Cardiac muscle cell (in vitro differentiated cells and primary cell): ENCODE results near the gene ALG12. TPM values are rescaled to one million over a fixed set of nuclear protein-coding genes. Genes with fewer than 3 reads are reported as not detected.

Source experiments
- DNase-seq, 2 donors: peaks; one replicate each; pipeline versions ENCODE4 v3.0.0 to v3.0.0-alpha.2; 2010 to 2017; ENCODE audit warnings: low read depth in 1 of 2, low spot score in 1 of 2
- H3K27ac ChIP-seq: fragments of 200-600 bp; sonication (generic); 2 replicates; pipeline ENCODE4 v1.5.1; 2016
- H3K27me3 ChIP-seq: fragments of 200-600 bp; sonication (generic); 2 replicates; pipeline ENCODE4 v1.6.0; 2016; ENCODE audit warnings: control low read depth
- H3K36me3 ChIP-seq: fragments of 200-600 bp; sonication (generic); 2 replicates; pipeline ENCODE4 v1.5.1; 2016; ENCODE audit warnings: control low read depth
- H3K4me1 ChIP-seq: fragments of 200-600 bp; sonication (generic); 2 replicates; pipeline ENCODE4 v1.8.1; 2017; ENCODE audit warnings: low read depth, mild to moderate bottlenecking, mixed run types
- H3K4me3 ChIP-seq: fragments of 200-600 bp; sonication (generic); 2 replicates; pipeline ENCODE4 v1.5.1; 2016; ENCODE audit warnings: mild to moderate bottlenecking
- H3K9me3 ChIP-seq: fragments of 200-600 bp; sonication (generic); 2 replicates; pipeline ENCODE4 v1.5.1; 2017; ENCODE audit warnings: low read depth, mild to moderate bottlenecking, control low read depth
- polyA plus RNA-seq: library from polyadenylated mRNA; unstranded; fragments of >200 nt; fragmentation: Nextera tagmentation; extraction: Ambion mirVana; gene quantifications from 2 replicates; pipeline ENCODE4 v1.2.1, GENCODE V29; 2016
- total RNA-seq: library from RNA; depleted of rRNA; stranded (reverse); fragments of >200 nt; gene quantifications from 2 replicates; pipeline ENCODE4 v1.2.3, GENCODE V29; 2016
- TF ChIP-seq, protein P1 (sequence below): IDR thresholded peaks from 2 replicates; pipeline ENCODE4 v1.5.1; 2012; ENCODE audit warnings: low read depth, mild to moderate bottlenecking, low read length

The ALG12 gene
- total and polyA plus RNA-seq, 2 experiments from 2014 or later, result 10.5 to 38.0 TPM

DNA sequence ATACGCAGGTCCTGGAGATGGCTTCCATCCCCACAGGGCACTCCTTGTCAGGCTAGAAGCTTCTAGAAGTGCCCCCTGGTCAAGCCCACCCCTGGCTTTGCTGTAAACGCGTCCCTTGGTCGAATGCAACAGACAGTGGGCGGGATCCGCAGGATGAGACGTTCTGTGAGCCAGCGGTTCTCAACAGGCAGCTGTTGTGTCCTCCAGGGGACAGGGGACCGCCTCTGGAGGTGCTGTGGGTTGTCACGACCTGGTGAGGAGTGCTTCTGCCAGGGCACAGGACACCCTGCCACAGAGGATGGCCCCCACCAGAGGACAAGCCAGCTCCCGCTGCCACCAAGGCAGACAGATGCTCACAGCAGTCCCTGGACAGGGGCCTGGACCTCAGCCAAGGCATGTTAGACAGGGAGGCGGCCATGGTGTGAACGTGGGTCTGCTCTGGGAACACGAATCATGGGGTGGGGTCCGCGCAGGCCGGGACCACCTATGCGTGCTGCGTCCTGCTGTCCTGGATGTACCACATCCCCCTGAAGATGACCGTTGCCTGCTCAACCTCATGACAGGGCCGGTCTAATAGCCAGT, 11.8 kb upstream of the ALG12 start:
- Histone ChIP-seq H3K9me3 (no peaks in the 10 kb centered on the region), H3K4me1 (peaks cover 10% of the 10 kb centered on the region), H3K36me3 (no peaks in the 10 kb centered on the region), H3K4me3 (no peak overlapping the region), H3K27ac (no peak overlapping the region), H3K27me3 (peaks cover 17% of the 10 kb centered on the region)
- DNase-seq, result no peak
- TF ChIP-seq, protein P1, sequence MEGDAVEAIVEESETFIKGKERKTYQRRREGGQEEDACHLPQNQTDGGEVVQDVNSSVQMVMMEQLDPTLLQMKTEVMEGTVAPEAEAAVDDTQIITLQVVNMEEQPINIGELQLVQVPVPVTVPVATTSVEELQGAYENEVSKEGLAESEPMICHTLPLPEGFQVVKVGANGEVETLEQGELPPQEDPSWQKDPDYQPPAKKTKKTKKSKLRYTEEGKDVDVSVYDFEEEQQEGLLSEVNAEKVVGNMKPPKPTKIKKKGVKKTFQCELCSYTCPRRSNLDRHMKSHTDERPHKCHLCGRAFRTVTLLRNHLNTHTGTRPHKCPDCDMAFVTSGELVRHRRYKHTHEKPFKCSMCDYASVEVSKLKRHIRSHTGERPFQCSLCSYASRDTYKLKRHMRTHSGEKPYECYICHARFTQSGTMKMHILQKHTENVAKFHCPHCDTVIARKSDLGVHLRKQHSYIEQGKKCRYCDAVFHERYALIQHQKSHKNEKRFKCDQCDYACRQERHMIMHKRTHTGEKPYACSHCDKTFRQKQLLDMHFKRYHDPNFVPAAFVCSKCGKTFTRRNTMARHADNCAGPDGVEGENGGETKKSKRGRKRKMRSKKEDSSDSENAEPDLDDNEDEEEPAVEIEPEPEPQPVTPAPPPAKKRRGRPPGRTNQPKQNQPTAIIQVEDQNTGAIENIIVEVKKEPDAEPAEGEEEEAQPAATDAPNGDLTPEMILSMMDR, result no peak

DNA sequence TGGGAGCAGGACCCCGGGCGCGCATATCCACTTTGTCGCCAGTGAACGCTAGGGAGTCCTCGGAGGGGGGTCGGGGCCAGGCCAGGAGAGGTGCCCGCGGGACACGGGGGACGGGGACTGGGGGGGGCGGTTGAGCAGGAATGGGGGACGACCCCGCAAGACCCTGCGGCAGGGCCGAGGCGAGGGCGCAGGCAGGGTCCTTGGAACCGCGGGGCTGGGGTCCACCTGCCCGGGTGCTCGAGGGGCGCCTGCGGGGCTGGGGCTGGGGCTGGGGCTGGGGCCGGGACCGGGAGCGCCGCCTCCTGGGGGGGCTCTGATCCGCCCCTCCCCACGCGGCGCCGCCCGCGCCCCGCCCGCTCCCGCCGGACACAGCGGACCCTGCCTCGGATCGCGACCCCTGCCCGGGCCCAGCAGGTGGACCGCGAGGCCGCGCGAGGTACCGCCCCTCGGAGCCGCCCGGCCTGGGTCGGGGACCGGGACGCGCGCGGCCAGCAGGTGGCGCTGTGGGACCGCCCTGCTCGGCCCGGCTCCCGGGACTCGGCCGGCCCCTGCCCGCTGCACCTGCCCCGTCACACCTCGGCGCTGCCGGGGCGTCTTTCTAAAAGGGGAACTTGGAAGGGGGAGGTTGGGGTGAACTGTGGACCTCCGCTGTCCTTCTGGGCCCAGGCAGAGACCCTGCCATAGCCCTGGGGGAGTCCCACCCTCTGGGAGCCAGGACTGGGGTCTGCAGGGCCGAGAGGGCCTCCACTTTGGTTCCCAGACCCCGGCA, 11.2 kb upstream of the ALG12 start:
- H3K36me3 ChIP-seq, result no peaks in the 10 kb centered on the region
- TF ChIP-seq, protein P1, result peak; percentile 47
- no peaks in the 10 kb centered on the region for H3K9me3 ChIP-seq
- DNase-seq, result peak; percentile 53 to 74
- H3K4me1 ChIP-seq, result peaks cover 10% of the 10 kb centered on the region
- no peak overlapping the region for H3K27ac ChIP-seq
- no peak overlapping the region for H3K4me3 ChIP-seq
- peaks cover 17% of the 10 kb centered on the region for H3K27me3 ChIP-seq

DNA sequence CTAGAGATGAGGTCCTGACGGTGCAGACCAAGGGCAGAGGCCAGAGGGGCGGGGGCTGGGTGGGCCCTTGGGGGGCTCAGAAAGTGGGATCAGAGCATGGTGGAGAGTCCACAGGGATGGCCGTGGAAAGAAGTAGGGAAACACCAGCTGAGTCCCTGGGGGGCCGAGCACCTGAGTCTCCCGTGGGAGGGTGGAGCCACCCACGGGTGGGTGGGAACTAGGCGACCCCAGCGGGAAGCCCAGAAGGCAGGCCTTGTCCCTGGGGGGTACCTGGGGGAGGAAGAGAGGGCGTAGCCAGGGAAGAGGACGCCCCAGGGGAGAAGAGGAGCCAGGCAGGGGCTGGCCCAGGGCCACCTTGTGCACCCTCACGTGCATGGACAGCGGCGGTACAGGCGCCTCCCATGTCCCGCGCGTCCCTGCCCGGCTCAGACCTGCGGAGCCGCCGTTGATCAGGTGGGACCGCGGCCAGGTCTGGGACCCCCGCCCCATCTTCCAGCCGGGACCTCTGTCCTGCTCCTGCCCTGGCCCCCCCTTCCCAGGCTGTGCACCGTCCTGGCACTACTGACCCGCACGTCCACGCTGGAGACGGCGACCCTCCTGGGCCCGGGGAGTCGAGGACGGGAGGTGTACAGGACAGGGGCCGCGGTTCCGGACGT, 10.4 kb upstream of the ALG12 start:
- TF ChIP-seq, protein P1, result no peak
- Histone ChIP-seq H3K4me1 (peaks cover 6% of the 10 kb centered on the region), H3K4me3 (no peak overlapping the region), H3K9me3 (no peaks in the 10 kb centered on the region), H3K36me3 (no peaks in the 10 kb centered on the region), H3K27me3 (peaks cover 17% of the 10 kb centered on the region), H3K27ac (no peak overlapping the region)
- DNase-seq, result no peak

DNA sequence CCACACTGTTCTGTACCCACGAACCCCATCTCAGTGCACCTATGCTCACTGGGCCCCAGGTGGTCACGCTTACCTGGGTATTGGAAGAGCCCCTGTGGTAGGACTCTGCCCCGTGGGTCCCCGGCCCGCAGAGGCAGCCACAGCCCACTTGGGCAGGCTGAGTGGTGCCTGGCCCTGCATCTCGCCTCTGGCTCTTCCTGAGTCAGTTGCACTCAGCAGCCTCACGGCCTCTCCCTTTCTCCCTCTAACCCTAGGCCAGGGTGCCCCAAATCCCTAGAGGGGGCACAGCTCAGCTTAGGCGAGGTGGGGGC, 9.9 kb upstream of the ALG12 start:
- DNase-seq, result no peak
- TF ChIP-seq, protein P1, result no peak
- Histone ChIP-seq H3K4me1 (peaks cover under 1% of the 10 kb centered on the region), H3K27me3 (peaks cover 17% of the 10 kb centered on the region), H3K36me3 (no peaks in the 10 kb centered on the region), H3K27ac (no peak overlapping the region), H3K9me3 (no peaks in the 10 kb centered on the region), H3K4me3 (no peak overlapping the region)

DNA sequence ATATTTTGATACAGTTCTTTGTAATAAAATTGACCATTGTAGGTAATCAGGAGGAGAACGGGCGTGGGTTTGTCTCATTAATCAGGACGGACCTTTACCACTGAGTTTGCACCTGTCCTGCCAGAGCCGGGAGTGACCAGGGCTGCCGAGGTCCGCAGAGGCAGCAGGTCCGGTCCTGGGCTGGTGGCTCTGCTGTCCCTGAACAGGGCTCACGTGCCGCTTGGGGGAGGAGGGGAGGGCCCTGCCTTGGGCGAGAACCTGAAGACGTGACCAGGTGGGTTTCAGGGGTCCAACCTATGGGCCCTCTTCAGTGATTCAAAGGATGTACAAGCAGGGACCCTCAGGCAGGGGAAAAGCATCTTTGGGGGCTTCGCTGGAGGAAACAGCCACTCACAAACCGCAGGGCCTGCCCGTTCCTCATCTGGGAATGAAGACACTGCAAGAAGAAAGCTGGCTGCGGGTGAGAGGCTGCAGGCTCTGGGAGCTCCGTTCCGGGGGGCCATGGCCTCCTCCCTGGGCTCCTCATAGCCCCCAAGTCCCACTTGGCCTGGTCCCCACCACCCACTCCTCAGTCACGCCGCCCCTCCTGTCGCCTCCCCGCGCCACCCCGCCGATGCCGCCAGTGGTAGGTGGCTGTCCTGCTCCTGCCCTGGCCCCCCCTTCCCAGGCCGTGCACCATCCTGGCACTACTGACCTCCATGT, 9.4 kb upstream of the ALG12 start:
- H3K27me3 ChIP-seq, result peaks cover 17% of the 10 kb centered on the region
- TF ChIP-seq, protein P1, result no peak
- H3K4me1 ChIP-seq, result no peaks in the 10 kb centered on the region
- H3K9me3 ChIP-seq, result no peaks in the 10 kb centered on the region
- no peak overlapping the region for H3K4me3 ChIP-seq
- no peaks in the 10 kb centered on the region for H3K36me3 ChIP-seq
- no peak for DNase-seq
- no peak overlapping the region for H3K27ac ChIP-seq
